Inflammatory macrophage (primary cell): ENCODE data around the gene GFRAL.
A peak's percentile ranks its signal among the peaks of the same experiment; 100 is the strongest.
"Not testable (repeated sequence)": the region's sequence is repeated elsewhere in the genome, so short reads cannot be mapped to it uniquely, and the experiment has no call there.

Experiments
- DNase-seq, 2 donors: peaks; one replicate each; pipeline ENCODE4 v3.0.0-alpha.2; 2020 to 2022
- total RNA-seq, 18 experiments: gene quantifications; one replicate each; lab custom pipeline; 2026; ENCODE audit warnings: mixed read lengths in 6 of 18, inconsistent platforms in 2 of 18; lab: John Stamatoyannopoulos, UW

Gene GFRAL, protein sequence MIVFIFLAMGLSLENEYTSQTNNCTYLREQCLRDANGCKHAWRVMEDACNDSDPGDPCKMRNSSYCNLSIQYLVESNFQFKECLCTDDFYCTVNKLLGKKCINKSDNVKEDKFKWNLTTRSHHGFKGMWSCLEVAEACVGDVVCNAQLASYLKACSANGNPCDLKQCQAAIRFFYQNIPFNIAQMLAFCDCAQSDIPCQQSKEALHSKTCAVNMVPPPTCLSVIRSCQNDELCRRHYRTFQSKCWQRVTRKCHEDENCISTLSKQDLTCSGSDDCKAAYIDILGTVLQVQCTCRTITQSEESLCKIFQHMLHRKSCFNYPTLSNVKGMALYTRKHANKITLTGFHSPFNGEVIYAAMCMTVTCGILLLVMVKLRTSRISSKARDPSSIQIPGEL
- total RNA-seq = 0 to 0.07 (median 0) reads per million in 18 experiments

DNA sequence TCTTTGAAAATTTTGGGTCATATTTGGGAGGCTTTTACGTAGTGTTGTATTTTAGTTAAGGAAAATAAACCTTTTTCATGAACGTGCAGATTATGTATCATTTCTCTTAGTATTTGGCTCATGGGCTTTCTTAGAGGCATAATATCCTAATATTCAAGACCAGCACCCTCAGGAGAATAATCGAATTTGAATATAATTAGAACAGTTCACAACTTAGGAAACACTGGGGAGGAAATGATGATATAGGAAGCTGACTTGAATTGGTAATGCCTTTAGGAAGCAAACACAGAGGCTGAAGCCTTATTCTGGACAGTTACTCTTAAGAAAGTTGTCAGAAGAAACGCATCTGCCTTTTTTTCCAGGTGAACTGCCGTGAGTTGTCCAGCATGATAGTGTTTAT, at the start of gene GFRAL:
GFRAL (plus strand) TSS at position 301 of the 400 bp plus-strand sequence; CDS start at position 387, 86 bp downstream.
- DNase-seq = no peak

DNA sequence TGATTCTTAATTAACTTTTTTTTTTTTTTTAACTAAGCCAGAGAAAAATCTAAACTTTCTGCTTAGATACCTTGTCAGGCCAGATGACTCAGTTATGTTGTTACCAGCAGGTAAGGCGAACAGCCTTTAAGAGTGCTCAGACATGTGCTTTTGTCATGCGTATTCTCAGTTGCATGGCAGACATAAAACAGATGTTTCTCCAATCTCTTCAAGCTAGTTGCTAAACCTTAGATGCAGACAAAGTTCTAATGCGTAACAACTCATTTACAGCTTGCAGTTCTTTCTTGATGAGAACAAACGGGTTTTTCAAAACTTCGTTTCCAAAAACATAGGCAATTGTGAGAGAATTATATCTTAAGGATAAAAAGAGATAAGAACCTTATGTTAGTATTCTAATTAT, 49.6 kb upstream of the GFRAL start:
- DNase-seq = no peak

DNA sequence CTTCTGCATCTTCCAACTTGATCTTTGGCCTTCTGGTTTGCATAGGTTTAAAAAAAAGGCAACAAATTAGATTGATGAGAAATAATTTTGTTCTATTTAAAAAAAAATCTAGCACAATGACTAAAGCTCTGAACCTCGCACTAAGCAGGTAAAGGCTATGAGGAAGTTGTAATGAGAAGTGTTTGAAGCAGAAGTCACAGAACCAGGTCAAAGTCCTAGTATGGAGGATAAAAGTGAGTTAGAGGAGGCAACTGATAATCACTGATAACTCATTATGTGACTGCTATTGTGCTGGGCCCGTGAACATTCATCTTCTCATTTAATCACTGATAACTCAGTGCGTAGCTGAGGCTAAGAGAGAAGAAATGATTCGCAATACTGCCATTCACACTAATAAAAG, 46.1 kb upstream of the GFRAL start:
- DNase-seq = no peak

DNA sequence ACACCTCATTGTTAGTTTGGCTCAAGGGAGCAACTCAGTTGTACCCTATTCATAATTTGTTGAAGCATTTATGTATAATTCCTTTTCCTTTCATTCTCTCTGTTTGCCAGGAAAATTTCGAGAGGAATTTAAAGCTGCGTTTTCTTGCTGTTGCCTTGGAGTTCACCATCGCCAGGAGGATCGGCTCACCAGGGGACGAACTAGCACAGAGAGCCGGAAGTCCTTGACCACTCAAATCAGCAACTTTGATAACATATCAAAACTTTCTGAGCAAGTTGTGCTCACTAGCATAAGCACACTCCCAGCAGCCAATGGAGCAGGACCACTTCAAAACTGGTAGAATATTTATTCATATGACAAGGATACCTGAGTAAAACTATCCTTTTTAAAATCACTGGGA, 45.2 kb upstream of the GFRAL start:
- no peak for DNase-seq

DNA sequence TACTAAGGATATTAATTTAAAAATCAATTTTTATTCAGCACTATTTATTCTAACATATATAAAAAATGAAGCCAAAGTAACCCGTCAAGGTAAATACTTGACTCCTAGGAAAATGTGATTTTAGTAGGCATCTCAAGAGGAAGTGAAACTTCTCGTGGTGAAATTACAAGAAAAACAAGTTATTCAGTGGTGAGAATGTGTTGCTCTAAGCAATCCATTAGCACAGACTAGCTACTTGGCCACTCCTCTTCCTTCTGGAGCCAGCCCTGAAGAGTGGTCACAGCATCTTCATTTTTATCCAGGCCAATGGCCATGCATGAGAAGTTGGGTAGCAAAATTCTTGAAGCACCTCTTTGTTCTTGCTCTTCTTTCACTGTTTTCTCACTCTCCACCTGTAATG, 40.4 kb upstream of the GFRAL start:
- peak in 1 of 2 donors; percentile 12 for DNase-seq

DNA sequence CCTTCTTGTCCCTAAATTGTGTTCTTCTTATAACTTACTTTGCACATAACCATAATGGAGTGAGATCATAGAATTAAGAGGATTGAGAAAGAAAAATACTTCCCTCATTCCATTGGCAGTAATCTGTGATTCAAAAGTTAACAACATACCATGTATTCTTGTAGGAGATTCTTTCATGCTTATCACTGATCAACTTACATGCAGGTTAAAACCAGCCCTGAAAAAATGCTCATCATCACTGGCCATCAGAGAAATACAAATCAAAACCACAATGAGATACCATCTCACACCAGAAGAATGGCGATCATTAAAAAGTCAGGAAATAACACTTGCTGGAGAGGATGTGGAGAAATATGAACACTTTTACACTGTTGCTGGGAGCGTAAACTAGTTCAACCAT, 36.5 kb upstream of the GFRAL start:
- DNase-seq = no peak

DNA sequence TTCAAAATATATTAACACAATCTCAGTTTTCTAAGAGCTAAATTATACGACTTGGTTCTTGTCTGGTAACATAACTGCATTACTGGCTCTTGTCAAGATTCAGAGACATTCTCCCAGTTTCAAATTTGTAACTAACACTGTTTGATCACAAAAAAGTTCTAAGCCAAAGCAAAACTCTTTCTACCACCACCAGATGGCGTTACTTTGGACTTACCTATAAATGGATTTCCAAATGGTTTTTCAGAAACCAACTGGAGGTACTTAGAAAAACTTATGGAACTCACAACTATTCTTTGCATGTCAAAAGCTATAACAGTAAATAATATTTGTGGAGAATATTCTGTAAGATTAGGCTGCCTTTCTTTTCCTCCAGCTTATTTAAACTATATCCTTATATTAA, 34.2 kb upstream of the GFRAL start:
- DNase-seq = no peak

DNA sequence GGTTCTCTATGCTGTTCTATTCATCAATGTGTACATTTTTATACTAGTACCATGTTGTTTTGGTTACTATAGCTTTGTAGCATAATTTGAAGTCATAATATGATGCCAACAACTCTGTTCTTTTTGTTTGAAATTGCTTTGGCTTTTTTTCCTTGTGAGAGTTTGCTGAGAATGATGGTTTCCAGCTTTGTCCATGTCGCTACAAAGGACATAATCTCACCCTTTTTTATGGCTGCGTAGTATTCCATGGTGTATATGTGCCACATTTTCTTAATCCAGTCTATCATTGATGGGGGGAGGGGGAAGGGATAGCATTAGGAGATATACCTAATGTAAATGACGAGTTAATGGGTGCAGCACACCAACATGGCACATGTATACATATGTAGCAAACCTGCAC, 30.1 kb upstream of the GFRAL start:
- not testable (repeated sequence) for DNase-seq

DNA sequence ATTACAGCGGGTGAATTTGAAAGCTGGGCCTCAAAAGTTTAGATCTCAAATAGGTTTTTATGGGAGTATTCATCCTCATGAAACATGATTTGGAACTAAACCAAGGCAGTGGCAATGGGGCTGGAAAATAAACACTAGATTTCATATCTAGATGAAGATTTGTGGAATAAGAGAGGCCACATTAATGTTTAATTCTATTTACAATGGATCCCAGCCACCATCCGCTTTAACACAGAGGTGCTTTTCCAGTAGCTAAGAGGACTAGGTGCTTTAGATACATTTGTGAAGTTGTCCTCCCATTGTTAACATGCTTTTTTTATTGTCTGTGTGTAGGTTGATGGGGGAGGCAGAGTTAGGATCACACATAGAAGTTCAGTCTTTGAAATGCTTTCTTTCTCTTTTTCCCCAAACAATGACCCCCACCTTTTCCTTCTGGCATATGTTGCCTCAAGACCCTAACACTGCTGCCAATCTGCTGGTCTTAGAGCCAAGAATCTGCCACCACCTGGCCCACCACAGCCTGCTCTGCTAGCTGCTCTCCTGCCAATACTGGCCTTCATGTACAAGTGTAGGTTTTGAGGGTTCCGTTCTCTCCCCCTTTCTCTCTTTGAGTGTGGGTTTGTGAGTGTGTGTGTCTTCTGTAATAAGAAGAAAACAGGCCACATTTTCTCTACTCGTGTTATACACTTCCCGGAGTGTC, 27.8 kb upstream of the GFRAL start:
- no peak for DNase-seq

DNA sequence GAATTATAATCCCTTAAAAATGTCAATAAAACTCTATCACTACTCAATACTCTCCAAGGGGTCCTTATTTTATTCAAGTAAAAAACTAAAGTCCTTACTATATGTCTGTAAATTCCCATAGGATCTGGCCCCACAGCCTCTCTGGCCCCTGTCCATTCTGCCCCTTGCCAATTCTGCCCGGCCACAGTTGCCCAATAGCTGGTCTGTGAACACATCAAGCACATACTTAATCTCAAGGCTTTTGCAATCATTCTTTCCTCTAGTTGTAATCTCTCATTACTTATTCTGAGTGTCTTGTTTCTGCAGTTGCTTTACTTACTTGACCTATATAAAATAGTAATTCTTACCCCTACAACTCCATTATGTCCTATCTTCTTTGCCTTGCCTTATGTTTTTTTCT, 22.5 kb upstream of the GFRAL start:
- no peak for DNase-seq

DNA sequence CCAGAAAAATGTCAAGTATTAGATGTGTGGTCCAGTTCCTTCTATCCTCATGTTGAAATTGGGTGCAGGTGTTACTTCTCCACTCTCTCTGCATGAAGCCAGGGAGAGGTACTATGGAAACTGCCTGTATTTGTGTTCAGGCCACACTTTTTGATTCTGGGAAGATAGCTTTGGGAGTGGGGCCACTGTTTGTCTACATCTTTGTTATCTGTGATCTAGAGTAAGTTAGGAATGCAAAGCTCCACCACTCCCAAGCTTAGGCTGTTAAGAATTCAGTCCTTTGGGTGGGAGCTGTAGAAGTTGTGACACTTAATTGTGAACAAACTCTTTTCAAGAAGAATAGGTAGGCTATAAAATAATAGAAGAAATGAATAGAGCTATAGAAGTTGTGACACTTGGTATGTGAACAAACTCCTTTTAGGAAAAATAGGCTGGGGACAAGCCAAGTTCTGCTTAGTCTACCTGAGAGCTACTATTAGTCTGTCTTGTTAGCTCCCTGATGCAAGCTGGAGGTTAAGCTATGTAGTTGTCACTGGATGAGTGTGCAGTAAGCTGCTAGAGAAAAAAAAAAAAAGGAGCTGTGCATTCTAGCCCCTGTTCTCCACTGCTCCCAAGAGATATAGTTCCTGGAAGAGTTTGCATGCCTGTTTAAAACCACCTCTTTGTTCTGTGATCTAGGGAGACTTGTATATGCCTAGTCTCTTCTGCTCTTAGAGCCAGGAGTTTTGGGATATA, 7.1 kb upstream of the GFRAL start:
- no peak for DNase-seq

DNA sequence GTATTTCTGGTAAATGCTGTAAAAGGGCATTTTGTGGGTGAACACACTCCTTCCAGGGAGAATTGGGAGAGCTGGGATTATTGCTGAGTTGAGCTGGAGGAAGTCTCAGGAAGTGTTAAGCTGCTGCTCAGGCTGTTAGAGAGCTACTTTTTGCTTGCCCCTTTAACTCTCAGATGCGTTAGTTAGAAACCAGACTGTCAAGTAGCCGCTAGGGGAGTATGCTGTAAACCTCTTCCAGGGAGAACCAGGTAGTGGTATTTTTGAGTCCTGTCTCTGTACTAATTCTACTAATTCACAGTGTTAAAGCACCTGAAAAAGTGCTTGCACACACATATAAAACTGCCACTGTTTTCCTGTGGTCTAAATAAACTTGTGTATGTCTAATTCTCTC, 6.6 kb upstream of the GFRAL start:
- no peak for DNase-seq

DNA sequence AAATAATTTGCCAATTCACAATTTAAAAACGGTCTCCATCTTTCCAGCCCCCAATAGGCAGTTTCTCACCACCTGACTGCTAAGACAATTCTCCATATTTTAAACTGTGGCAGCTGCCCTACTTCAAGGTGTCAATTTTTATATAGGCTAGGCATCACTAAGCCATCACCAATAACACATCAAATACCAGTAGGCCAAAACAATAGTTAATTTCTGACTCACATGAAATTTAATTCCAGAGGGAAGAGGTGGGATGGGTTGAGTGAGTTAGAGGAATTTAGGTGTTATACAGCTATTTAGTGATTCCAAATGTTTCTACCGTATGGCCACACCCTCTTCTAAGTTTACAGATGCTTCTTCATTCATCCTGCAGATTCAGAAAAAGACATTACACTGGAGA, 49.9 kb downstream of the GFRAL start:
- DNase-seq = no peak

DNA sequence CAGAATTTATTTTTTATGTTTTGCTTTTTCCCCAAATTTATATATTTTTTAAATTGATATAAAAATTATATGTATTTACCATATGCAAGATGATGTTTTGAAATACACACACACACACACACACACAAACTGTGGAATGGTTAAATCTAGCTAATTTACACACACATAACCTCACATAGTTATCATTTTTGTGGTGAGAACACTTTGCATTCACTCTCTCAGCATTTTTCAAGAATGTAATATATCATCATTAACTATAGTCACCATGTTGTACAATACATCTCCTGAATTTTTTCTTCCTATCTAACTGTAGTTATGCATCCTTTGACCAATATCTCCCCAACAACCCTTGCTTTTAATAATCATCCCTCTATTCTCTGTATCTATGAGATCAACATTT, 52.2 kb downstream of the GFRAL start:
- DNase-seq = no peak

DNA sequence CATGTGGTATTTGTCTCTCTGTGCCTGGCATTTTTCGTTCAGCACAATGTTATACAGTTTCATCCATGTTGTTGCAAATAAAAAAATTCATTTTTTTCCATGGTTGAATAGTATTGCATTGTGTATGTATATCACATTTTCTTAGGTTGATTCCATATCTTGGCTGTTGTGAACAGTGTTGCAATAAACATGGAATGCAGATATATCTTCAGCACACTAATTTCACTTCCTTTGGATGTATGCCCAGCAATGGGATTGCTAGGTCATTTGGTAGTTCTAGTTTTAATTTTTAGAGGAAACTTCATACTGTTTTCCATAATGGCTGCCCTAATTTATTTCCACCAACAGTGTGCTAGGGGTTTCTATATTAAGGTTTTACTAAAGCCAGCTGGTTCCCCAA, 52.6 kb downstream of the GFRAL start:
- DNase-seq = no peak

DNA sequence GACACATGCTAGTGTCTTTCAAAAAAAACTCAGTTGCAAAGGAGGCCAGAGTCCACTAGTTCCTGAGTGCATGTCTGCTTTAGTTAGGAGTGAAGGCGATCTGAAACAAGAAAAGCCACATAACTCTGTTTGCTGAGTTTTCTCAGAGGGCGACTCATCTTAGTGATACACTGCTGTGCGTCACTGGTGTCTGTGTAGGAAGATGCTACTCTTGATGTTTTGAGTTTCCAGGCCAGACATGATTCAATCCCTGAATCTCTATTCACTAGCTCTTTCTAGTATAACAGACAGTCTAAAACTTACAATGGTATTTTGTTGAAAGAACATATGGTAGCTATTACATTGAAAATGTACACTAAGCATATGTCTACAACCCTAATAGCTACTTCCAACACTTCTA, 60.9 kb downstream of the GFRAL start:
- no peak for DNase-seq

DNA sequence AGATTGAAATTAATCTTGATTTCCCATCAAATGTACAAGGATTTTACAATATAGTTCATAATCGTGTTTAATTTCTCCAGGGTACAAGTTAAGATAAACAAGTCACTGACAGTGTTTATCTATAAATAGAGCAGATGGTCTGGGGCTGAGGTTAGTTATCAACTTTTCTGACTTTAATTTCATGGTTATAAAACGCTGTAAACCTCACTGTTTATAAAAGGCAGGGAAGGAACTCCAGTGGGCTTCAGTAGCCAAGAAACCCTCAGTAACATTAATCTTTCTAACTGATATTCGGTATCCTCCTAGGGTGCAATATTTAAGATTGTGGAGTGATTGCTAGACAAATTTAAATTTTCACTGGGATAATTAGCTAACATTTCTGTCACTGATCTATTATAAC, 68.6 kb downstream of the GFRAL start:
- no peak for DNase-seq

DNA sequence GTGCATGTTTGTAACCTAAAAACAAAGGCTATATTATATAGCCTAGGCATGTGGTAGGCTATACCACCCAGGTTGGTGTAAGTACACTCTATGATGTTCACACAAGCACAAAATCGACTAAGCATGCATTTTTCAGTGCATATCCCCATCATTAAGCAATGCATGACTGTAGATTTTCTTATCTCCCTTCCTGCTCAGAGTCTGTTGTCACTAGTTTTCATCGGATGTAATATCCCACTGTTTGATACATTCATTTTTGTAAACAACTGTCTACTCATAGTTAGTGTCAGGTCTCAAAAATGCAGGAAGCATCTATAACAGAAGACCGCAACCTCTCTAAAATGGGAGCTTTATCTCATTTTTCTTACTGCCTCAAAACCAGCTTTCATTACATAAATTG, 70.7 kb downstream of the GFRAL start:
- no peak for DNase-seq

DNA sequence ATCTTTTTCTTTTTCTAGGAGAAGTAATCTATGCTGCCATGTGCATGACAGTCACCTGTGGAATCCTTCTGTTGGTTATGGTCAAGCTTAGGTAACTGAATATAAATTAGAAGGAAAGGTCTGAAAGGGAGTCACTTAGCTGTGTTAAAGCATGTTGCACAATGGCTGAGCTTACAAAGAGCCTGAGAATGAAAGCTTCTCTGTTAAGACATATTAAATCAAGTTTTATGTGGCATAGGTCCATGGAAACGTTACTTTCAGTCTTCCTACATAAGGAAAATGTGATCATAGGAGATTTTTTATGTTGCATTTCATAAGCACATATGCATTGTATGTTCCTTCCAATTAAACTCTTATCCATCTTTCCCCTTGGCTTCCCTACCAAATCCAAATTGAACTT, 72.1 kb downstream of the GFRAL start:
- DNase-seq = no peak

DNA sequence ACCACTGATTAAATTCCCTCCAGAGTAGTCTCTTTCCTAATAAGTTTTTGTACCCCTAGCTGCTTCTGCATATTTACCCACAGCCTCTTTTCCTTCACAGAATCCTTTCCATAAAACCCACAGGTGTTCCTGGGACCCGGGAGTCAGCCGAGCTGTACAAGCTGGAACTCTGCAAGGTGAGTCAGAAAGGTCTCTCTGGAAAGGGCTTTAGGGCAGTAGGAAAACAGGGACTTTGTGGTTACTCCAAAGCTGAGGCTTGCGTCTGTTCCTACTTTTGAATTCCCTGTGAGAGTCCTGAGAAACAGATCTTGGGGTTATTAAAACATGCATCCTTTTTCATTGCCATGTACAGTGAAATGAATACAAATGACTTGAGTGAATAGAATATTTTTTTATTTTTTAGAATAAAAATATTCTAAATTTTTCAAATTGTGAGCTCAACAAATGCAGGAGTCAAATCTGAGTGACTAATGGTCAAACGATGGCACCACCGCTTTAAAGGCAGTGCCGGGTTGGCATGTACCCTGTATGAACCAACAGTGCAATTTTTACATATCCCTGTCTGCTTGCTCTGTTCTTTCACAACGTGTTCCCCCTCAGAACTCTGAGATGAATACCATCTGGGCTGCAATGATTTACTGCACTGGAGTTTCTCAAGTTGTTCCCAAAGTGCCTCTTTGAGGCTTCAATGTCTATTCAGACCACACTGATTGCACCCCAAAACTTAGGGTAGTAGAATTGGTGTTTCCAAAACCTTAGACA, 78.4 kb downstream of the GFRAL start:
- DNase-seq = no peak

DNA sequence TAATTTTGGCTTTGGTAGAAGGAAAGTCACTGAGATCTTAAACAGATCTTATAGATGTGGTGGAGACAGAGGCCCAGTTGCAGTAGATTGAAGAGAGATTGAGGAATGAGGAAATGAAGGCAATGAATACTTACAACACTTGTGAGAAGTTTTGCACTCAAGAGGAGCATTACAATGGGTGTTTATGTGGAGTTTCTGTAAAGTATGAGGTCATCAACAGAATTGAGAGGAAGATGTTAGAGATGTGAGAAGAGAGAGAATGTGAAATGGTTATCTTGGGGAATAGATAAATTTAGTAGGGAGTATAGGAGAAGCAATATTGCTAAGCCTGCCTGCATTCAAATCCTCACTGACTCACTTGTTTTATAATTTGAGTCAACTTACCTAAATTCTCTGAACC, 83.4 kb downstream of the GFRAL start:
- no peak for DNase-seq

DNA sequence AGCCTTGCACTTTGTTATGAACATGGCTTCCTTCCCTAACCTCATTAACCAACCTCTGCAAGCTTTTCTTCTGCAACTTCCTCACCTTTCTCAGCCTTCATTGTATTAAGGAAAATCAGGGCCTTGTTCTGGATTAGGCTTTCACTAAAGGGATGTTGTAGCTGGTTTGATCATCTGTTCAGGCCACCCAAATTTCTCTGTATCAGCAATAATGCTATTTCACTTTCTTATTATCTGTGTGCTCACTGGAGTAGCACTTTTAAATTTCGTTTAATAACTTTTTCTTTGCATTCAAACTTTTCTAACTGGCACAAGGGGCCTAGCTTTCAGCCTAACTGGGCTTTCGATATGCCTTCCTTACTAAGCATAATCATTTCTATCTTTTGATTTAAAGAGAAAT, 96.7 kb downstream of the GFRAL start:
- DNase-seq = no peak
